GM12891 (cell line): Measurements from ENCODE around the gene NKAIN4.
A peak's percentile ranks its signal among the peaks of the same experiment; 100 is the strongest.

Experiments
- DNase-seq: peaks from one replicate; pipeline ENCODE4 v3.0.0; 2011; ENCODE audit warnings: low spot score; ENCODE audit not compliant: insufficient read length
- FAIRE-seq: peaks from 2 replicates; lab custom pipeline; 2011; peaks lifted over from hg19 to GRCh38; lab: Jason Lieb, UNC
- PAX5 ChIP-seq: IDR thresholded peaks from 2 replicates; pipeline ENCODE4 v1.6.1; 2011; ENCODE audit warnings: low read length, moderate library complexity, mild to moderate bottlenecking; ENCODE audit not compliant: insufficient read depth, severe bottlenecking
- POLR2A ChIP-seq: IDR thresholded peaks from 2 replicates; pipeline ENCODE4 v1.6.1; 2011; ENCODE audit warnings: low read depth, low read length, control low read depth
- POLR2AphosphoS5 ChIP-seq: IDR thresholded peaks from 2 replicates; pipeline ENCODE4 v1.6.1; 2011; ENCODE audit warnings: low read depth, low read length, control low read depth
- POU2F2 ChIP-seq: IDR thresholded peaks from 2 replicates; pipeline ENCODE4 v1.6.1; 2011; ENCODE audit warnings: low read depth, mild to moderate bottlenecking, control low read depth, low read length, moderate library complexity
- SPI1 ChIP-seq: IDR thresholded peaks from 2 replicates; pipeline ENCODE4 v1.6.1; 2011; ENCODE audit warnings: low read depth, low read length, control low read depth
- TAF1 ChIP-seq: IDR thresholded peaks from 2 replicates; pipeline ENCODE4 v1.6.1; 2011; ENCODE audit warnings: low read depth, low read length, control low read depth

NKAIN4 gene

GRCh38 chr20:63274381-63275228 is 20.3 kb upstream of the NKAIN4 start:
- TF ChIP-seq TAF1 = no peak
- TF ChIP-seq POU2F2 = no peak
- TF ChIP-seq SPI1 = no peak
- no peak for TF ChIP-seq POLR2AphosphoS5
- no peak for TF ChIP-seq POLR2A
- no peak for TF ChIP-seq PAX5
- DNase-seq (no peak), FAIRE-seq (no peak)

GRCh38 chr20:63273635-63274380 is 19.5 kb upstream of the NKAIN4 start:
- no peak for DNase-seq
- TF ChIP-seq POLR2A (no peak), POLR2AphosphoS5 (no peak), POU2F2 (no peak)
- FAIRE-seq = no peak

GRCh38 chr20:63273059-63273579 is 18.9 kb upstream of the NKAIN4 start:
- TF ChIP-seq SPI1 (no peak), POLR2AphosphoS5 (no peak), POU2F2 (no peak), TAF1 (no peak), POLR2A (no peak), PAX5 (no peak)
- no peak for FAIRE-seq

GRCh38 chr20:63272105-63273058 is 18.1 kb upstream of the NKAIN4 start, which contains the start of gene ARFGAP1:
Gene ARFGAP1 (plus strand): TSS chr20:63272813. CDS start chr20:63275581, 2,768 bp downstream.
- TF ChIP-seq PAX5 (peak; percentile 27), SPI1 (peak; percentile 49), TAF1 (peak; percentile 60), POU2F2 (0 out of 2 replicates have a peak, but pooled peaks have one; percentile 41), POLR2AphosphoS5 (peak; percentile 79), POLR2A (peak; percentile 71; the same call in 1 of the 2 replicates)
- FAIRE-seq = peak; percentile 99
- peak; percentile 100 for DNase-seq

More at GRCh38 chr20:63273059-63273579, 18.9 kb upstream of the NKAIN4 start:
- no peak for DNase-seq

- DNase-seq = no peak
- TF ChIP-seq TAF1 (no peak), POU2F2 (no peak), SPI1 (no peak), POLR2A (no peak), POLR2AphosphoS5 (no peak), PAX5 (no peak)
- FAIRE-seq = no peak
Observed at GRCh38 chr20:63270606-63271325, 16.5 kb upstream of the NKAIN4 start.

GRCh38 chr20:63269724-63270123 is 15.5 kb upstream of the NKAIN4 start:
- FAIRE-seq = no peak
- no peak for DNase-seq
- TF ChIP-seq POU2F2 (no peak), POLR2AphosphoS5 (no peak), PAX5 (no peak)

- TF ChIP-seq POU2F2 = no peak
- TF ChIP-seq PAX5 = no peak
- no peak for TF ChIP-seq POLR2AphosphoS5
- no peak for TF ChIP-seq POLR2A
- no peak for TF ChIP-seq TAF1
- TF ChIP-seq SPI1 = no peak
- FAIRE-seq (no peak), DNase-seq (no peak)
Observed at GRCh38 chr20:63268671-63269439, 14.6 kb upstream of the NKAIN4 start.

- DNase-seq = no peak
- TF ChIP-seq SPI1 (no peak), POLR2A (no peak), POU2F2 (no peak)
- FAIRE-seq = no peak
Observed at GRCh38 chr20:63268256-63268655, 14.0 kb upstream of the NKAIN4 start.
